Epithelial cell of proximal tubule (primary cell): ENCODE results near the gene RUNX2. TPM values are rescaled to one million over a fixed set of nuclear protein-coding genes. Genes with fewer than 3 reads are reported as not detected.

ENCODE experiments used
- DNase-seq: peaks from one replicate; pipeline ENCODE4 v3.0.0-alpha.2; 2011; ENCODE audit warnings: low read depth
- H3K4me3 ChIP-seq: 2 replicates; pipeline ENCODE4 v1.5.1; 2011; ENCODE audit warnings: low read depth, mild to moderate bottlenecking, low read length
- total RNA-seq: library from RNA; depleted of rRNA; stranded (reverse); fragments of >200 nt; gene quantifications from 2 replicates; pipeline ENCODE4 v1.2.3, GENCODE V29; 2015
- TF ChIP-seq, protein P1 (sequence below): conservative IDR thresholded peaks from 2 replicates; pipeline ENCODE4 v1.5.1; 2012; ENCODE audit warnings: low read depth, mild to moderate bottlenecking, low read length

The RUNX2 gene
- total RNA-seq, 1 donor from 2014 or later, result 13.1 TPM

DNA sequence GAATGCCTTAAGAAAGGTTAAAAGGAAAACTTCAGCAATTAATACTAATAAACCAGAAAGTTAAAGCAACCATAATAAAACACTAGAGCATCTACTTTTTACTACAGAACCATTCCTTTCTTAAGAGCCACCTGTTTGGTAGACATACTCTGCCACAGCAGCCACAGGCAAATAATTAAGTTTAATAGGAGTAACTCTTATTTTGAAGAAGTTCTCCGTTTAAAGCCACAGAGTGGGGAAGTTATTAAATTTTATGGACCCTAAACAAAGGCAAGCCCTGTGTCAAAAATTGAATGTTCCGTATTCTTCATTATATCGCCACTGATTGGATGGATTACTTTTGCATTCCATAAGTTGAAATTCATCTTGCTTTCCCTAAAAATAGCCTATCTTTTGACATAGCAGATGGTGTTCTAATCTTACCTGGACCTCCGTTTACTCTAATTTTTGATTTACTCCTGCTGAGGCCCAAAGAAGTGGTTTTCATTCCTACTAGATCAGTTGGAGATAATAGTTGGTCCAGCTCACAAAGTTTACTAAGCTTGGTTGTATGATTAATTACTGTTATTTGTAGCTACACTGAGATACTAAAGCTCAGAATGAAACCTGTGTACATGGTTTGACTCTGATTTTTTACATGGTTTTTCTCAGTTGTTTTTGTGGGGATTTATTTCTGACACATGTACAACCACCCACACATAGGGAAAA is 190.0 kb downstream of the RUNX2 start:
- no peak for DNase-seq
- H3K4me3 ChIP-seq, result no peak overlapping the region
- TF ChIP-seq, protein P1, sequence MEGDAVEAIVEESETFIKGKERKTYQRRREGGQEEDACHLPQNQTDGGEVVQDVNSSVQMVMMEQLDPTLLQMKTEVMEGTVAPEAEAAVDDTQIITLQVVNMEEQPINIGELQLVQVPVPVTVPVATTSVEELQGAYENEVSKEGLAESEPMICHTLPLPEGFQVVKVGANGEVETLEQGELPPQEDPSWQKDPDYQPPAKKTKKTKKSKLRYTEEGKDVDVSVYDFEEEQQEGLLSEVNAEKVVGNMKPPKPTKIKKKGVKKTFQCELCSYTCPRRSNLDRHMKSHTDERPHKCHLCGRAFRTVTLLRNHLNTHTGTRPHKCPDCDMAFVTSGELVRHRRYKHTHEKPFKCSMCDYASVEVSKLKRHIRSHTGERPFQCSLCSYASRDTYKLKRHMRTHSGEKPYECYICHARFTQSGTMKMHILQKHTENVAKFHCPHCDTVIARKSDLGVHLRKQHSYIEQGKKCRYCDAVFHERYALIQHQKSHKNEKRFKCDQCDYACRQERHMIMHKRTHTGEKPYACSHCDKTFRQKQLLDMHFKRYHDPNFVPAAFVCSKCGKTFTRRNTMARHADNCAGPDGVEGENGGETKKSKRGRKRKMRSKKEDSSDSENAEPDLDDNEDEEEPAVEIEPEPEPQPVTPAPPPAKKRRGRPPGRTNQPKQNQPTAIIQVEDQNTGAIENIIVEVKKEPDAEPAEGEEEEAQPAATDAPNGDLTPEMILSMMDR, result no peak

DNA sequence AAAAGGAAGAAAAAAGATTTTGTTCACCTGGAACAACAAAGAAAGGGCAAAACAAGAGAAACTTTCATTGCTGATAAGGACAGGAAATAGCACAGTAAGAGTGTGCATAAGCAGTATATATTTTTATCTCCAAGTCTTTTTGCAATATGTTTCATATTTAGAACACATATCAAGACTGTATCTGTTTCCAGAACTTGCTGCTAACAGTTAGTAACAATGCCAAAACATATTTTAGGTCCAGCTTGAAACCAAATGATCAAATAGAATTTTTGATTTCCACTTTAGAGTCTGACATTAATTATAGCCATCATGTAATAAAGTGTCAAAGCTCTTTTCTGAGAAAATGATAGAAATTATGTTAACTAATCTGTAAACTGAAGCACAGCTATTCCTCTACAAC is 193.1 kb downstream of the RUNX2 start:
- DNase-seq, result no peak
- TF ChIP-seq, protein P1, result no peak
- no peak overlapping the region for H3K4me3 ChIP-seq

GRCh38 chr6:45522486-45522885 is 194.4 kb downstream of the RUNX2 start:
- H3K4me3 ChIP-seq, result no peak overlapping the region
- TF ChIP-seq, protein P1, result no peak
- no peak for DNase-seq

GRCh38 chr6:45527210-45527609 is 199.1 kb downstream of the RUNX2 start:
- no peak for DNase-seq
- TF ChIP-seq, protein P1, result no peak
- H3K4me3 ChIP-seq, result no peak overlapping the region

GRCh38 chr6:45531999-45532595 is 204.0 kb downstream of the RUNX2 start:
- no peak for DNase-seq
- TF ChIP-seq, protein P1, result no peak
- H3K4me3 ChIP-seq, result no peak overlapping the region

- TF ChIP-seq, protein P1, result no peak
Observed at GRCh38 chr6:45532721-45533210, 204.6 kb downstream of the RUNX2 start.

More at GRCh38 chr6:45532721-45533210, 204.6 kb downstream of the RUNX2 start:
- DNase-seq, result no peak
- H3K4me3 ChIP-seq, result no peak overlapping the region
